Stimulated activated CD4-positive, alpha-beta T cell treated with anti-CD3 and anti-CD28 coated beads, Interleukin-12 subunit alpha, Interleukin-12 subunit beta, amount 100 ng/mL, for 48 hours (primary cell): Measurements from ENCODE around the gene TATDN2.
A peak's percentile ranks its signal among the peaks of the same experiment; 100 is the strongest.
"Not testable (repeated sequence)": the region's sequence is repeated elsewhere in the genome, so short reads cannot be mapped to it uniquely, and the experiment has no call there.

Experiments used
- DNase-seq, 3 donors: peaks; one replicate each; pipeline ENCODE4 v3.0.0-alpha.2; 2020; ENCODE audit warnings: low read depth in 2 of 3, low spot score in 1 of 3

The TATDN2 gene

DNA sequence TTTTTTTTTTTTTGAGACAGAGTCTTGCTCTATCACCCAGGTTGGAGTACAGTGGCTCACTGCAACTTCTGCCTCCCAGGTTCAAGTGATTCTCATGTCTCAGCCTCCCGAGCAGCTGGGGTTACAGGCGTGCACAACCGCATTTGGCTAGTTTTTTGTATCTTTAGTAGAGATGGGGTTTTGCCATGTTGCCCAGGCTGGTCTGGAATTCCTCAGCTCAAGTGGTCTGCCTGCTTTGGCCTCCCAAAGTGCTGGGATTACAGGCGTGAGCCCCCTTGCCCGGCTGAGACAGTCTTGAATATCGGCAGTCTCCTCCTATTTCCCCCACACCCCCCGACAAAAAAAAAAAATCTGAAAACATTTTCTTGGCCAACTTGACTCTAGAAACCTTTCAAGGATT is 18.7 kb downstream of the TATDN2 start:
- not testable (repeated sequence) for DNase-seq

DNA sequence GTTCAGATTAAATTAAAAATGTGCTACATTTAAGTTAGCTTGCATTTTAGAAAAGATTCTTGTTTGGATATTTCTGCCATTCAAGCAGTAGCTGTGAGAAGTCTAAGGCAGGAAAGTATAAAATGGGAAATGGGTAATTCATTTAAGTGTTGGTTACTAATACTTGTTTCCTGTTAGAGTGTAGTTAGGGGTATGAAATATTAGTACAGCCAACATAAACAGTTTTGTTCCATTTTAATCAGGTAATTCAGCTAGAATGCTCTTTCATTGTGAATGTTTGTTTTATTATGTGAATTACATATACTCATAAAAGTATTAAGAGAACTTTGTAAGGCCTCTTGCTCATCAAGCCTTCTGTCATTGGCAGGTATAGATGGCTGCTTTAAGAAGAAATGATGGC is 19.9 kb downstream of the TATDN2 start:
- DNase-seq: no peak

DNA sequence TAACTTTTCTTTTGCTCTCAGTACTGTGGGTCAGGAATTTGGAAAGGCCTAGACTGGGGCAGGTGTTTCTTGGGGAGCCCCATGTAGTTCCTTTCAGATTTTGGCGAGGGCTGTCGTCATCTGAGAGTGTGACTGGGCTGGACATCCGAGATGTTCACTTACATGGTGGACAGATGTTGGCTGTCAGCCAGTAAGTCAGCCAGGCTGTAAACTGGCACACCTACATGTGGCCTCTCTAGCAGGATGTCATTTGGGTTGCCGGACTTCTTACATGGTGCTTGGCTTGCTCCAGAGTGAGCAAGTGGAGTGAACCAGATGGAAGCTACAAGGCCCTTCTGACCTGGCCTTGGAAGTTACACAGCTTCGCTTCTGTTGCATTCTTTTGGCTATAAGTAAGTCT is 20.7 kb downstream of the TATDN2 start:
- DNase-seq: no peak

DNA sequence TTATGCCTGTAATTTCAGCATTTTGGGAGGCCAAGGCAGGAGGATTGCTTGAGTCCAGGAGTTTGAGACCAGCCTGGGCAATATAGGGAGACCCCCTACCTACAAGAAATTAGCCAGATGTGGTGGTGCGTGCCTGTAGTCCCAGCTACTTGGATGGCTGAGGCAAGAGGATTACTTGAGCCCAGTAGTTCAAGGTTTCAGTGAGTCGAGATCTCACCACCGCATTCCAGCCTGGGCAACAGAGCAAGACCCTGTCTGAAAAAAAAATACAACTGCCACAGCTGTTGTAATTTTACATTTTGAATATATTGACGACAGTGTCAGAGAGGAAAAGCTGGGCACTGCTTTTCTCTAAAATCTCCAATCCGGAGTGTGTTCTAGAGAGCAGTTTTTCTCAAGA is 21.2 kb downstream of the TATDN2 start:
- no peak for DNase-seq

DNA sequence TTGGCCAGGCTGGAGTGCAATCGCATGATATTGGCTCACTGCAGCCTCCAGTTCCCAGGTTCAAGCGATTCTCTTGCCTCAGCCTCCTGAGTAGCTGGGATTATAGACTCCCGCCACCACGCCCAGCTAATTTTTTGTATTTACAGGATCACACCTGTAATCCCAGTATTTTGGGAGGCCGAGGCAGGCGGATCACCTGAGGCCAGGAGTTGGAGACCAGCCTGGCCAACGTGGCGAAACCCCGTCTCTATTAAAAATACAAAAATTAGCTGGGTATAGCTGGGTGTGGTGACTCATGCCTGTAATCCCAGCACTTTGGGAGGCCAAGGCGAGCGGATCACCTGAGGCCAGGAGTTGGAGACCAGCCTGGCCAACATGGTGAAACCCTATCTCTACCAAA is 24.2 kb downstream of the TATDN2 start:
- not testable (repeated sequence) for DNase-seq

DNA sequence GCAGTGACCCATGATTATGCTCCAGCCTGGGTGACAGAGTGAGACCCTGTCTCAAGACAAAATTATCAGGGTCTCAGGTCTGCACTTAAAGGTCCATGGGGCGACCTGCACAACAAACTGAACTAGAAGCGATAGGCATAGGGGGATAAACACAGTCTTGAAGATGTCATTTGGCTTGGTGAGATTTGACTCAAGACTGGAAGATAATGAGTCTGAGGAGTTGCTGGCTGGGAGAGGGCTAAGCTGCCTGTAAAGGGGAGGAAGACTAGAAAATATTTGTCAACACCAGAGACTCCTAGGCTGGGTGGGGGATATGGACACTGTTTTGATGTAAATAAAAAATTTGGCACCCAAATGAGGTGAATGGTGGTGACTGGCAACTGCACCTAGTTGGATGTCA is 24.7 kb downstream of the TATDN2 start:
- no peak for DNase-seq

DNA sequence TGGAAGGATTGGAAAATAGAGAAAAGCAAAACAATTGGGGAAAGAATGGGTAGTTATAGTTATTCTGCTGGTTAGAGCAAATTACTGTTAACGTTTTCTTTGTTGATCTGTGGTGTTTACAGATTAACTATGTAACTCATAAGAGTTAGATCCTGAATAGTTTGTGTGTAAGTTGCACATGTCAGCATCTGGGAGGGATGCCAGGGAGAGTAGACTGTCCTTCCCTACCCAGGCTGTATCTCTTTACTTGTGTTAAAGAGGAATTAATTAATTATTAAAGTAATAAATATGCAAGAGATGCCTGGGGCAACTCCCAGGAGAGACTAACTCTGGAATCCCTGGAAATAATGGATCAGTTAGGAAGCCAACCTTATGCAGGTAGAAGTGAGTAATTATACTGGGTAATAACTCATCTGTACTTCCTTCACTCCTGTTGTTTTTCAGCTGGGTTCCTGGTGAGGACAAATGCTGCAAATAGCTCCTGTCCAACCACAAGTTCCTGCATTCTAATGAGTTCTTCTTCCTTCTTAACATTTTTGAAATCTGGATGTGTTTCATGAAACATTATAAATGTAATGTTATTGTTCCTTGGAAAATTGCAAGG is 25.5 kb downstream of the TATDN2 start:
- DNase-seq: no peak

DNA sequence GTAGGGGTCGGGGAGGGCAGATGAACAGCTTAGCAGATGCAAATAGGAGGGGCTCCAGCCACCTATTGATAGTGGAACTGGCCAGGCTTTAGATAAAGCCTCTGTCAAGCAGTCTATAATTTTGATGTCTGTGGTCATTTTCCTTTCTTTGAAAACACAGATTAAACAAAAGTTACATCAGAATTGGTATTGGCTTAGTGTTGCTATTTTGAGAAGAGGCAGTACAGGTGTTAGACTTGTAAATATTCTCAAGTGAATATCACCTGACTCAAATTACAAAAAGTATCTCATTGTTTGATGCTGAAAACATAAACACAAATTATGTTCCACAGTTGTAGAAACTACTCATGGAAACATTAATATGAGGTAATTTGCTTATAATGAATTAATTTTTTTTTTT is 26.3 kb downstream of the TATDN2 start:
- no peak for DNase-seq

DNA sequence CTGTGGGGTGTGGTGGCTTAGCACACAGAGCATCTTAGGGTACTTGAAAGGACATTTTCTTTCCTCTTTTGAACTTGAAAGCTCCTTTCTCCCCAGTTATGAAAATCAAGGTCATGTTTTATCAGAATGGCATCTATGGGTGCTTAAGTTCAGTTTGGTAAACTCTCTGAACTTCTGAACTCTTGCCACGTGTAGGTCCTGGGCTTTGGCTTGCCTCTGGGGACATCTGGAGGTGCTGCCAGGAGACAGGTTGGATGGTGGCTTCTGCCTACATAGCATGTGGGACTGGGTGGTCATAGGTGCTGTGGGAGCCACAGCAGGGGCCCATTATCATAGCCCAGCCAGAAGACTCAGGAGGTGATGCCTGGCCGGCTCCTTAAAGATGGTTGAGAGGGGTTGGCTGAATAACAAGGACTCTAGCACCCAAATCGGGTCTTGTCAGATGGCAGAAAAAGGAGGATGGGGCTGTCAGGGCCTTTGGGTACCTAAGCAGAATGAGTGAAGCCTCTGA is 28.9 kb downstream of the TATDN2 start:
- no peak for DNase-seq

DNA sequence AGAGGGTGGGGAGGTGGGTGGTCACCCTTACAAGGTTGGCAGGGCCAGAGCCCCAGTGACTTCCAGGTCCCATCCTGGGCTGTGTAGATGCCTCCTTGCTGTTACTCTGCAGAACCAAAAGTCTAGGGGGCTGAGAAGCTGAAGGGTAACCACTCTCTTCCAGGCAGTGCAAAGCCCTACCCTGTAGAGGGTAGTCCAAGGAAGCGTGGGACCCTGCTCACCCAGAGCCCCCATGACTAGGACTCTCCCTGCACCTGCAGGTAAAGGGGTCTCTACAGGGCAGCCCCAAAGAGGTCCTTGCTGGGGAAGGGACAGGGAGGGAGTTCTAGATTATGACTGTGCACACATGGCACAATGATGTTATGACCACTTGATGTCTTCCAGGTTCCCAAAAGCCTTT is 30.2 kb downstream of the TATDN2 start:
- DNase-seq: no peak

DNA sequence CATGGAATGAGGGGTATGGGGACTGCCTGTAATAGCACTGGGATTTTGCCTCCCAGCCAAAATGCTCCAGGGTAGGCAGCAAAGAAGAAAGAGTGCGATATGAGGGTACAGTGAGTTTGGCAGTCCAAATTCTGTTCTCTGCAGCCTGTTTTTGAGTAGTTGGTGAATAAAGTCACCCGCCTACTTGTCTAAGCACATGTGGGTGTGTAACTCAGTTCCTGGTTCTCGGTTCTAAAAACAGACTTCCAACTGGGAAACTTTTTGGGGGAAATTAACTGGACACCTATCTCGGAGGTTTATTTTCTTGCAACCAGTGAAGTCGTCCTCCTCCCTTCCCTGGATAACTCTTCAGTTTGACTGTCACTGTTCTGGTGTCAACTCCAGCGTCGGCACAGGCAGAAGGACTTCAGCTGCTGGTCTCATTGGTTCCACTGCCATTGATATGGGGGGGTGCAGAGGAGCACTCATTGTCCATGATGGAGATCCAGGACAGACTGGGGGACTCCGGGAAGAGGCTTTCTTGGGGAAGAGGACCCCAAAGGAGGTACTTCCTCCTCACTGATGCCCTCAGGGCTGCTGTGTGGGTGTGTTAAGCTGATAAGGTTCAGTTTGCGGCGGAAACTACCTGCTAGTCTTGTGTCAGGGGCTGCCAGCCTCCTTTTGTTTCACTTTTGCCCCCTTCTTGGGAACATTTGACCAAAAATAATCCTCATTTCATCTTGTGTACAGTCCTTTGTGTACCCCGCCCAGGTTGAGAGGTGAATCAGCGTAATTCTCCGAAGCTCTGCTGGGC is 31.3 kb downstream of the TATDN2 start:
- DNase-seq: no peak

DNA sequence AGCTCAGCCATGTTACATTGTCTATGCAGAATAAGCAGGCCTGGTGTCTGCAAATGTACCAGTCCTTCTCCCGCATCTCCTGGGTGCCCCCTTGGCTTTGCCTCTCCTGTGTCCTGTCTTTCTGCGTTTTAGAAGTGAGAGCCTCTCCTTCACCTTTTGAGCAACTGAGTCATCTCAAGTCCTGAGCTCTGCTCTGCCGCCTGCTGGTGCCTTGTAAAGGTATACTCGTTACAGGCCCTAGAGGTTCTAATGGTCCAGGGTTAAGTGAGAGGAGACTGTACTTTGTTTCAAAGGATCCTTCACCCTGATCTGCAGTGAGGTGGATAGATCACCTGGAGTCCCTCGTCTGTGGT is 31.9 kb downstream of the TATDN2 start:
- DNase-seq: no peak

DNA sequence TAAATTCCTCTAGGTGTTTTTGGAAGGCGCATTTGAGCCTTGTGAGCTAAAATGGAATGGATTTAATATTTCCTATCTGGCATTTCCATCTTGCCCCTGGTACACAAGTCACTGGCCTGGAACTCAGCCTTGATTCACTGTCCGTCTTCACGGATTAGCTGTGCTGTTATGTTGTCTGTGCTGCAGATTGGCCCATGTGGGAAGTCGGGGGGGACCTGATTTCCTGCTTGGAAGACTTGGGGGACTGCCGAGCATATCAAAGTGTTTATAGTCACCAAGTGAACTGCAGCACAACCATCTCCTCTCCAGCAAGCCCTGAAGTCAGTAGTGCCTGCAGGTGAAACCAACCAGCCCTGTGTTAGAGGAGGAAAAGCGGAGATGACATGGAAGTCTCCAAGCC is 32.3 kb downstream of the TATDN2 start:
- no peak for DNase-seq

DNA sequence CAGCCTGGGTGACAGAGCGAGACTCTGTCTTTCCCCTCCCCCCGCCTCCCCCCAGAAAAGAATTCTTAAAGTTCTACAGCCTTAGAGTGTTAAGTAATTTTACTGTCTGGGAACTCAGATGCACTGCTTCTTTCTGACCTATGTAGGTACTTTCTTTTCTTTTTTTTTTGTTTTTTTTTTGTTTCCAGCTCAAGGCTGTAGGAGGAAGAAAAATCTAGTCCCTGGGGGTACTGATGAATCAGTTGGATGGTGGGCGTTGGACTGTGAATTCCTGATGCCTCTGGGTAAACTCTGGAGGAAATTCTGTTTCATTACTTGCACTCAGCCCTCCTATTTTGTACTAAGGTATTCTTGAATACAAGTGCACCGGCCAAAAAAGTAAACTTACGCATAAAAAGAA is 33.7 kb downstream of the TATDN2 start:
- DNase-seq: no peak

DNA sequence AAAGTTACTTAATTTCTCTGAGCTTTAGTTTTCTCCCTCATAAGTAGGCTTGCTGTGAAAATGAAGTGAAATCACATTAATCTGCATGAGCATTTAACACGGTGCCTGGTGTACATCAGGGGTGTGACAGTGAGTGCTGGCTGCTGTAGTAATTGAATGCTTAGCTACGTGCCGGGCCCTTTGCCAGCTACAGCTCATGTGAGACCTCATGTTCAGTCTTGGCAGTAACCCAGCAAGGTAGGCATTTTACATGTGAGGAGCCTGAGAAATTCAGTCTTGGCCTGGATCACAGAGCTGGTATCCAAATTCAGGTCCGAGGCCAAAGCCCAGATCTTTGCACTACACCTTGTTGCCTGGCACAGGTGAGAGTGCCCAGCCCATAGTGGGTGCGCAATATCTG is 35.4 kb downstream of the TATDN2 start:
- no peak for DNase-seq

DNA sequence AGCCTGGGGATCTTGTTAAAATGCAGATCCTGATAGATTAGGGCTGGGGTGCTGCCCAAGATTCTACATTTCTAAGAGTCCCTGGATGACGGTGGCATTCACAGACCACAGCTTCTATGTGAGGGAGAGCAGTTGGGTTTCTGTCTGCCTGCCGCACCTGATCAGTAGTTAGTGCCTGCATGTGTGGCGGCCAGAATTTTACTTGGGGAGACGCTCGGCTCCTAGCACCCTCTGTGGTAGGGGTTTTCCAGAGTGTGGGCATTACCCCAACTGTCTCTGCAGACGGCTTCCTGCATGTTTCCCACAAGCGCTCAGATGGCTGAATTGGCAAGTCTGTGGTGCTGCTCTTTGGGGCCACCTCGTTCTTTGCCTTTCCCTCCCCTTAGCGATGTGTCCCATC is 36.2 kb downstream of the TATDN2 start:
- peak in 1 of 3 donors; percentile 34 for DNase-seq

DNA sequence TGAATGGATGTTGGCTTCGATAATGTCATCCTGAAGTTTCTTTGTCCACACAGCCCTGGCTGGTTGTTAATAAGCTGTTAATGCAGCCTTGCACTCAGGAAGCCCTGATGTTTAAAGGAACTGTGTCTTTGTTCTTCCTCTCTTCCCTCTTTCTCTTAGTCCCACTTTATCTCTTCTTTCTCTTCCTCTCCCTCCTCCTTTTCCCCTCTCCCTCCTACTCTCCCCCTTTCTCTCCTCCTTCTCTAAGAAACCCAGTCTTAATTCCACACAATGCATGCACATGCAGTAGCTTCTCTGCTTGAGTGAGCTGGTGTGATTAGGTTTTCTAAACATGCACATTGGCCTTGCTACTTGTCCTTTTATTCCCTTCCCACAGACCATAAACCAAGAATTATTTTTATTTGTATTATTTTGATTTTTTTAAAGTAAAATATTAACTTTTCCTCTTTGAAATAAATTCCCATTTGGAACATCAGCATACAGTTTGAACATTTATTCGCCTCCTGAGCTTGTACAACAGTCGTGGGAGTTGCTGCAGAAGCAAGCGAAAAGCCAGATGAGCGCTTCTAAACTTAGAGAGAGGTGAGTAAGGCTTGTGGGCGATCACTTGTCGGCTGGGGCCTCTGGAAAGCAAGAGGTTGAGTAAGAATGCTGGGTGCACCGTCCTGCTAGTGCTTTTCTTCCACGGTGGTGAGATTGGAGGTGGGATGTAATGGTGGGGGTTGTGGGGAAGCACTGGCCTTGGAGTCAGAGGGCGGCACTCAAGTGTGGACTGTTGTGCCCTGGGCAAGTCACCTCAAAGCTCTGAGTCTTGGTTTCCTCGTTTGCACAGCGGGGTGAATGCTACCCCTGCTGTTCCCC is 37.2 kb downstream of the TATDN2 start:
- DNase-seq: no peak

DNA sequence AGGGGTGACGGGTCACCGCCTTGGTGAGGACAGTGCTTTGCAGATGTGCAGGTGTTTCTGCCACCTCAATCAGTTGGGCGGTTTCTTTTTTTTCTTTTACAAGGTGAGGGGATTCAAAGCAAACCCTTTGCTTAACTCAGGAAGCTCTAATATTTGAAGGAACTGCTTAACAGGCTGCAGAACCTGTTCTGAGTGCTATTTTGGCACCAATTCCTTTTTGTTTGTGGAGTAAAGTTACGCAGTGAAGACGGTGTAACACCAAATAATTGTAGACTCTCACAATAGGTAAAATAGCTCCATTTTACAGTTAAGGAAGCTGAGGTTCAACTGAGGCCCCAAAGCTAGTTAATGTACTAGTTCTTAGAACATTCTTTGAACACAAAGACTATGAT is 37.9 kb downstream of the TATDN2 start:
- no peak for DNase-seq

DNA sequence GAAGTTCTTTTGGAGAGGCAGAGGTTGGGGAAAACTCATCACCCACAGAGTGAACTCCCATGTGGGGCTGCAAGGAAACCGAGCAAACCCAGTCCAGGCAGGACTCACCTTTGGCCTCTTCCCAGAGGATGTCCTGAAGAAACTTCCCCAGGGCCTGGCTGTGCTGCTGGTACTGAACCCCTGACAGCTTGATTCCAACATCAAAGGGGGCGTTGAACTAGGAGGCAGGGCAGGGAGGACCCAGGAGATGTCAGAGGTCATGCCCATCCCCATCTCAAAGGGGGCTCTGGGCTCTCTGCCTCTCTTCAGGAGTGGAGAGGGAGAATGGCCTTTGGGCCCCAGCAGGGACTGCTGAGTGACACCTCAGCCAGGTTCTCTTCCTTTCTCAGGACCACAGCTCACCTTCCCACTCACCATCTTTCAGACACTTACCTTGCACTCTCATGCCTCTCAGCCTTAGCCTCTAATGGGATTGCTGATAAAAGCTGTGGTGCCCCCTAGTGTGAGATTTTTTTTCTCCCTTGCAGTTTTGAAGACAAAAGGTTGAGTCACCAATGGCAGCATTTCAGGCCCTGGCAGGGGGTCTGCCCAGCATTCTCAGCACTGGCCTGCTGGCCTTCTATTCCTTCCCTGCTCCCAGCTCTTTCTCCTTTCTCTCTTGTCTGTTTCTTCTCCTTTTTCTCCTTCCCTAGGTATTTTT is 38.5 kb downstream of the TATDN2 start:
- DNase-seq: peak in 1 of 3 donors; percentile 50

DNA sequence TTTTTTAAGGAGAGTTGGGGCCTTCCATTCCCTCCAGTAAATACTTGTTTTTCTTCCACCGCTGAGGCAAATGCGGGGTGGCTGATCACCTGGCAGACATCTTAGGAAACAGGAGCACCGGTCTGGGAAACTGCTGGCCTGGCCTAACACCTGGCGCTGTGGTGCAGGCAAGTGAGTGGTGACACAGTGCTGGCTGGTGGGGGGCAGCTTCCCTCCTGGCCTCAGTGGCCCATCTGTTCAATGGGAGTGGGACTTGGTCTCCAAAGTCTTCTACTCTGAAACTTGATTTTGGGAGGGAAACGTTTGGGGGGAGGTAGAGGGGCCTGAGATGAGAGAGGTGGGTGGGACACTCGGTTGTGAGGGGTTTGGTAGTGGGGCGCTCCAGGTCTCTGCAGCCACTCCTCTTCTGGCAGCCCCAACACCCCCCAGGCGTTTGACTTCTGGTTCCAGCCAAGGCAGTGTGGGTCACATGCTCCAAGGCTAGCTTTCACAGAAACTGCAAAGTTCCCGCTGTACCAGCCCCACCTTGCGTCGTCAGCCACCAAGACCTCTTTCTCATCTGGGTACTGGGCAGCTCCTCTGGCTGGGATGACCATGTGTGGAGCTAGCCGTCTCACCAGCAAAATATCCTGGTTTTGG is 39.8 kb downstream of the TATDN2 start:
- no peak for DNase-seq

DNA sequence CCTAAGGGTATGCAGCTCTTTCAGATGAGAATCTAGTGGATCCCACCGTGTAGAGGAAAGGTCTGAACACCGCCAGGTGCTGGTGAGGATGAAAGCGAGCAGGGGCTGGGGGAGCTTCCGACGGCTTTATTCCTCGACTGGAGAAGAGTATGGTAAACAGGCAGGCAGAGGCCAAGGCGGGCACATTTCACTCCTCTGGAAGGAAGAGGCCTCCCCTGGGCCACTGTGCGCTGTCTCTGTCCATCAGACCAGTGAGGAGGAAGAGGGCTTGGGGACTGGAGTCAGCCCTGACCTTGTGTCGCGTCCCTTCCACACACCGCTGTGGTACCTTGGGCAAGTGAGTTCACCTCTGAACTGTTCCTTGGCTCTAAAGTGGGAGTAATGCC is 40.3 kb downstream of the TATDN2 start:
- DNase-seq: no peak
